ENCODE results near the gene SPATA31E1.
"Not testable (repeated sequence)": the region's sequence is repeated elsewhere in the genome, so short reads cannot be mapped to it uniquely, and the experiment has no call there.

Gene SPATA31E1

DNA sequence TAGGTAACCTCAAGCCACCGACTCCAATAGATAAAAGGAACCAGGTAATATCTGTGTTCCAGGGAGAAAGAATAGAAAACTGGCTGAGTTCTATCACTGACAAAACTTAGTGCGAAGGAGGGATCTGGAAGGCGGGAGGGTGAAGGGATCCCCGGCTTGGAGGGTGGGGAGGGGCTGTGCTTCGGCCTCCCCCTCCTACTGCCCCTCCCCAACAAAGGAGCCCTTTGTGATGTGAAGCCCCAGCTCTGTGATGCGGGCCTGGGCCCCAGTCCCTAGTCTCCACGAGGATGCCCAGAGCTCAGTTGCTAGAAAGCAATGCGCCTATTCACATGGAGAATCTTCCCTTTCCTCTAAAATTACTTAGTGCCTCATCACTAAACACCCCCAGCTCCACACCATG lies 35.0 kb downstream of the SPATA31E1 start, which contains the start of gene SPATA31C1:
TSS of gene SPATA31C1 (plus strand) at position 301 of the 400 bp plus-strand sequence.
- not testable (repeated sequence) for FAIRE-seq; DNase-seq (ENCODE audit: extremely low spot score, insufficient read length, low read depth)

DNA sequence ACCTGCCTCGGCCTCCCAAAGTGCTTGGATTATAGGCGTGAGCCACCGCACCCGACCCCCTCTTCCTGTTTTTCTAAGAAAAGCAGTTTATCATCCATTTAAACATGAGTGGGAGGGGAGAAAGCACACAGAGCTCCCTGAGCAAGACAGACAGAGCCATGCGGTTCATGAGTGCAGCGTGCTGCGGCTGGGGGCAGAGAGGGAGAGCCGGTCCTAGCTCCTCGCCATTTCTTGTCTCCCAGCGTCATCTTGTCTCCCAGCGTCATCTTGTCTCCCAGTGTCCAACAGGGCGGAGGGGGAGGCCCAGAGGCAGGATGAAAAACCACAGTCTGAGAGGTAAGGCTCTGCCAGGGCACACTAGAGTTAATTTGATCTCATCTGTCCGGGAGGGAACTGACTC lies 36.3 kb downstream of the SPATA31E1 start:
- not testable (repeated sequence) for FAIRE-seq; DNase-seq (ENCODE audit: extremely low spot score, insufficient read length, low read depth)

DNA sequence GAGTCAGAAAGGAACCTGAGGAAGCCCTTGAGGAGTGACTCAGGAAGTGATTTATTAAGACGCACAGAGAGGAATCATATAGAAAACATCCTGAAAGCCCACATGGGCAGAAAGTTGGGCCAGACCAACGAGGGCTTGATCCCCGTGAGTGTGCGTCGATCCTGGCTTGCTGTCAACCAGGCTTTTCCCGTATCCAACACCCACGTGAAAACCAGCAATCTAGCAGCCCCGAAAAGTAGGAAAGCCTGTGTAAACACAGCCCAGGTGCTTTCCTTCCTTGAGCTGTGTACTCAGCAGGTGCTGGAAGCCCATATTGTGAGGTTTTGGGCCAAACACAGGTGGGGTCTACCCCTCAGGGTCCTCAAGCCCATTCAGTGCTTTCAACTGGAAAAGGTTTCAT lies 38.9 kb downstream of the SPATA31E1 start:
- not testable (repeated sequence) for FAIRE-seq

DNA sequence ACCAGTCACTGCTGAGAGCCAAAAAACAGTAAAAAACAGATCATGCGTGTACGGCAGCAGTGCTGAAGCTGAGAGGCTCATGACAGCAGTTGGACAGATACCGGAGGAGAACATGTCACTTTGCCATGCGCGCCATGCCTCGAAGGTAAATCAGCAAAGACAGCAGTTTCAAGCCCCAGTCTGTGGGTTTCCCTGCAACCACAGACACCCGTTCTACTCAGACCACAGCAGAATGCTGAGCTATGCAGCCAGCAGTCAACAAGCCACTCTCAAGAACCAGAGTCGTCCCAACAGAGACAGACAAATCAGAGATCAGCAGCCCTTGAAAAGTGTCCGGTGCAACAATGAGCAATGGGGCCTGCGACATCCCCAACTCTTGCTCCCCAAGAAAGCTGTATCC lies 40.3 kb downstream of the SPATA31E1 start:
- not testable (repeated sequence) for FAIRE-seq; DNase-seq (ENCODE audit: extremely low spot score, insufficient read length, low read depth)

More for the DNA sequence above, 38.9 kb downstream of the SPATA31E1 start:
- DNase-seq (ENCODE audit: extremely low spot score, insufficient read length, low read depth), result not testable (repeated sequence)

DNA sequence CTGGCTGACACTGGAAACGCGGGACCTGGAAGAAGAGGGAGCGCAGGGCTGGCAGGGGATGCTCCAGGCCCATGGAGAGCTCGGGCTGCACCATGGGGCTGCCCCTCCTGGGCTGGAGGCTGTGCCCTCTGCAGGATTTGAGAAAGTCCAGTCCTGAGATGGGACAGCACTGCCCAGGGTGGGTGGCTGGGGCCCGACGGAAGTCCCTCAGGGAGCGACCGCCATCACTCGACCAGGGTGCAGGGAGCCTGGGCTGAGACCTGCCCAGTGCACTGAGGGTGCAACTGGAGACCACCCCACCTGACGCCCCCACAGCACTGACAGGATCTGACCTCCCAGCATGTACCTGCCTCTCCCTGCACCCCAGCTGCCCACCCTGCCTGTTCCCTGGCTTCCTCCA lies 42.2 kb downstream of the SPATA31E1 start:
- not testable (repeated sequence) for FAIRE-seq; DNase-seq (ENCODE audit: extremely low spot score, insufficient read length, low read depth)

DNA sequence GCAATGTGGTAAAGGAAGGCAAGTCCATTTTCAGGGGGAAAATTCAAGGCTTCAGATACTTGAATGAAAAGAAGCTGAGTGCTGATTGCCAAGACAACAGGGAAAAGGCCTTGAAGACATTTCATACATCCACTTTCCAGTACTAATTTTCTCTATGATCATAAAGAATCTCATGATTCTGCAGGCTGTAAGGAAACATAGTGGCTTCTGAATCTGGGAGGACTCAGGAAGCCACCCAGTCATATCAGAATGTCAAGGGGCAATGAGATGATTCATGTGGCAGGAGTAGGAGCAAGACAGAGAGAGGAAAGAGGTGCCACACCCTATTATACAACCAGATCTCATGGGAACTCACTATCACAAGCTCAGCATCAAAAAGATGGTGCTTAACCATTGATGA lies 46.5 kb downstream of the SPATA31E1 start:
- FAIRE-seq; DNase-seq (ENCODE audit: extremely low spot score, insufficient read length, low read depth): not testable (repeated sequence)

DNA sequence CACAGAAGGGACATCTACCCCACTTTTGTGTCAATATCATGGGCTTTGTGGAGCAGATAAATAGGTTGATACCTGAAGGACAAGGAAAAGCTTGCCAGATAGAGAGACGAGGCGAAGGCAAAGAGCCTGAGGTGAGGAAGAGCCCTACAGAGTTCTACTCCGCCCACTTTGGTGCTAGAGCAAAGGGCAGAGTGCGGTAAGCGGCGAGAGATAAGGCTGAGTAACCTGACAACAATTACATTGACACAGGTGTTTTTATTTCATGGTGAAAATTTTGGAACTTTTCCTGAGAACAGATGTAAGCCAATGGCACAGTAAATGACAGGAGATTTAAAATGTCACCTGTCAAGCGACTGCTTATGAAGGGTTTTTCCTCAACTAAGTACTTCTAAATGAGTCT lies 51.8 kb downstream of the SPATA31E1 start:
- not testable (repeated sequence) for DNase-seq (ENCODE audit: extremely low spot score, insufficient read length, low read depth); FAIRE-seq

DNA sequence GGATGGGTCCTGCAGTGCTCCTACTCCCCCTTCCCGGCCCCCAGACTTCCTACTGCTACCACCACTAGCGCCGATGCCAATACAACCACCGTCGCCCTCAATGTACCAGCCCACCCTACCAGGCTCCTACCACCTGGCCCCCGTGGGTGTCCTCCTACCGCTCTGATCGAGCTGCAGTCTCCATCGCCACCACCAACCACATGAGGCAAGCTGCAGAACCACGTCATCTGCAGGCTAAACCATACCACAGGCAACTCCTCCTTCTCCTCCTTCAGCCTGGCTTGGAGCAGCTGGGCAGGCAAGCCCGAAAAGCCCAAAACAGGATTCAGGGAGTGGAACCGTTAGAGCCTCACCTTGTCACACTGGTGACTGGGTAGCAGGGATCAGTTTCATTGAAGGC lies 54.7 kb downstream of the SPATA31E1 start:
- DNase-seq (ENCODE audit: extremely low spot score, insufficient read length, low read depth); FAIRE-seq: not testable (repeated sequence)

DNA sequence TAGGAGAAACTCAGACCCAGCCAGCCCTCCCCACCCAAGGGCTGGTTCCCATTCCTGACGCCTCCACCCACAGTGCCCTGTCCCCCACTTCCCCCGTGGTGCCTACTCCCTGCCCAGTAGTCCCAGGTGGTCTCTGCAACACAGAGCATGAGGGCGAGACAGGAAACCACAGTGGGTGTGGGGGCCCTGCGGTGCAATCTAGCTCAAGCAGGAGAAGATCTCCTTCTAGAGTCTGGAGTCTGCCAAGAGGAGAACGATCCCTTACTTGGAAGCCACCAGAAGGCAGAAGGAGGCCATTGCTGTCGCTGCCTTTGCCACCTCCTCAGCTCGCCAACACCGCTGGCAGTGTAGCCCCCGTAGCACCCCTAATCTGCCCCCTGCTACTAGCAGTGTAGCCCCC lies 55.2 kb downstream of the SPATA31E1 start:
- not testable (repeated sequence) for DNase-seq (ENCODE audit: extremely low spot score, insufficient read length, low read depth); FAIRE-seq

DNA sequence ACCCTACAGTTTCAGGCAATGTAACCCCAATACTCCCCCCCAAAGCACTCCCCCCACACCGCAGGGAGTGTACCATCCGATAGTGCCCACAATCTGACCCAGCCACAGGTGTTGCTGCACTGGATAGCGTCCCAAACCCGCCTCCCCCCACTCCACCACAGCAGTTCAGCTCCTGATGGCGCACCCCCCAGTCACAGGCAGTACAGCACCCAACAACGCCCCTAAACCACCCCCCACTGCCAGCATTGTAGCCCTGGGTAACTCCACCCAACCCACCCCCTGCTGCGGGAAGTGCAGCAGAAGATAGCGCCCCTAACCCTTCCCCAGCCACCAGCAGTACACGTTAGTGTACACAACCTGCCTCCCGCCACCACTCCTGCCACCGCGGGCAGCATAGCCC lies 55.7 kb downstream of the SPATA31E1 start:
- not testable (repeated sequence) for DNase-seq (ENCODE audit: extremely low spot score, insufficient read length, low read depth); FAIRE-seq
